Kidney epithelial cell (primary cell): ENCODE results near the gene LCN12. TPM values are rescaled to one million over a fixed set of nuclear protein-coding genes. Genes with fewer than 3 reads are reported as not detected.

Experiments
- DNase-seq: peaks from one replicate; pipeline ENCODE4 v3.0.0-alpha.2; 2010; ENCODE audit warnings: low read depth
- H3K27me3 ChIP-seq: 2 replicates; pipeline ENCODE4 v1.6.0; 2011; ENCODE audit warnings: low read length; ENCODE audit not compliant: control insufficient read depth, insufficient read depth
- H3K36me3 ChIP-seq: 2 replicates; pipeline ENCODE4 v1.5.1; 2011; ENCODE audit warnings: low read length; ENCODE audit not compliant: control insufficient read depth, insufficient read depth
- H3K4me3 ChIP-seq: 2 replicates; pipeline ENCODE4 v1.5.1; 2011; ENCODE audit warnings: low read depth, mild to moderate bottlenecking, control low read depth, low read length
- total RNA-seq: library from RNA; depleted of rRNA; stranded (reverse); fragments of >200 nt; gene quantifications from 2 replicates; pipeline ENCODE4 v1.2.3, GENCODE V29; 2015
- TF ChIP-seq, protein P1 (sequence below): IDR thresholded peaks from 2 replicates; pipeline ENCODE4 v1.5.1; 2011; ENCODE audit warnings: mild to moderate bottlenecking, moderate library complexity, low read length, control low read depth, inconsistent platforms; ENCODE audit not compliant: insufficient read depth, poor library complexity, severe bottlenecking

The LCN12 gene
- total RNA-seq, 1 donor from 2014 or later: 1.2 TPM

DNA sequence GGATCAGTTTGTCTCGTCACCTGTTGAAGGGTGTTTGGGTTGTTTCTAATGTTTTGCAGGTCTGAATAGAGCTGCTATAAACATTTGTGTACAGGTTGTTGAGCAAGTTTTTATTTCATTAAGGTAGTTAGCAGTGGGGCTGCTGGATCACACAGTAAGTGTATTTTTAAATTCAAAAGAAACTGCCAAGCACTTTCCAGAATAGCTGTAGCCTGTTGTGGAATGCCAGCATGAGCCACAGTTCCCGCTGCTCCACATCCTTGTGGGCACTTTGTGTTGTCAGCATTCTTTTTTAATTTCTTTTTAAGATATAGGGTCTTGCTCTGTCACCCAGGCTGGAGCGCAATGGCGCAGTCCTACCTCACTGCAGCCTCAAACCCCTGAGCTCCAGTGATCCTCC is 22.1 kb upstream of the LCN12 start:
- Histone ChIP-seq H3K4me3 (no peak overlapping the region), H3K36me3 (no peaks in the 10 kb centered on the region), H3K27me3 (no peaks in the 10 kb centered on the region)
- TF ChIP-seq, protein P1, sequence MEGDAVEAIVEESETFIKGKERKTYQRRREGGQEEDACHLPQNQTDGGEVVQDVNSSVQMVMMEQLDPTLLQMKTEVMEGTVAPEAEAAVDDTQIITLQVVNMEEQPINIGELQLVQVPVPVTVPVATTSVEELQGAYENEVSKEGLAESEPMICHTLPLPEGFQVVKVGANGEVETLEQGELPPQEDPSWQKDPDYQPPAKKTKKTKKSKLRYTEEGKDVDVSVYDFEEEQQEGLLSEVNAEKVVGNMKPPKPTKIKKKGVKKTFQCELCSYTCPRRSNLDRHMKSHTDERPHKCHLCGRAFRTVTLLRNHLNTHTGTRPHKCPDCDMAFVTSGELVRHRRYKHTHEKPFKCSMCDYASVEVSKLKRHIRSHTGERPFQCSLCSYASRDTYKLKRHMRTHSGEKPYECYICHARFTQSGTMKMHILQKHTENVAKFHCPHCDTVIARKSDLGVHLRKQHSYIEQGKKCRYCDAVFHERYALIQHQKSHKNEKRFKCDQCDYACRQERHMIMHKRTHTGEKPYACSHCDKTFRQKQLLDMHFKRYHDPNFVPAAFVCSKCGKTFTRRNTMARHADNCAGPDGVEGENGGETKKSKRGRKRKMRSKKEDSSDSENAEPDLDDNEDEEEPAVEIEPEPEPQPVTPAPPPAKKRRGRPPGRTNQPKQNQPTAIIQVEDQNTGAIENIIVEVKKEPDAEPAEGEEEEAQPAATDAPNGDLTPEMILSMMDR: no peak
- no peak for DNase-seq

DNA sequence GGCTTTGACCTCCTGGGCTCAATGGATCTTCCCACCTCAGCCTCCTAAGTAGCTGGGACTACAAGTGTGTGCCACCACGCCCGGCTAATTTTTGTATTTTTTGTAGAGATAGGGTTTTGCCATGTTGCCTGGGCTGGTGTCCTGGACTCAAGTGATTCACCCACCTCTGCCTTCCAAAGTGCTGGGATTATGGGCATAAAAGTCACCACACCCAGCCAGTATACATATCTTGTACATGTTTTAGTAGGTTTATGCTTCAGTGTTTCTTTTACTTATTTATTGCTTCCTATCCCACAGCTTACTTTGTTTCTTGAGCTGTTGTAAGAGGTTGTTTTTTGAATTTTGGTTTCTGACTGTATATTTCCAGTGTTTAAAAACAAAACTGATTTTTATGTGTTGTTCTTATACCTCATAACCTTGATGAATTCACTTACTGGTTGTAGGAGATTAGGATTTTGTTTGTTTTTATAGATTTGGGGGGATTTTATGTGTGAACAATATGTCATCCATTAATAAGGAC is 20.4 kb upstream of the LCN12 start:
- TF ChIP-seq, protein P1: no peak
- no peak for DNase-seq
- Histone ChIP-seq H3K27me3 (no peaks in the 10 kb centered on the region), H3K36me3 (no peaks in the 10 kb centered on the region), H3K4me3 (no peak overlapping the region)

DNA sequence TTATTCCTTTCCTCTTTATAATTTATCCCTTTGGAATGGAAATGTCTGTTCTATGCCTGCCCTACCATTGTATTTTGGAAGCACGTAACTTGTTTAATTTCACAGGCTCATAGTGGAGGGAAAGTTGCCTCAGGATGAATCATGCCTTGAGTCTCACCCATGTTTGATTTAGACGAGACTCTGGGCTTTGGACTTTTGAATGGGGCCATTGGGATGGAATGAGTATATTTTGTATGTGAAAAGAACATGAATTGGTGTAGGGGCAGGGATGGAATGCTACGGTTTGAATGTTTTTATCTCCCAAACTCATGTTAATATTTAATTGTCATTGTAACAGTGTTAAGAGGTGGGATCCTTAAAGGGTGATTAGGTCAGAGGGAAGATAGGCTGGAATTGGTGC is 17.8 kb upstream of the LCN12 start:
- TF ChIP-seq, protein P1: no peak
- DNase-seq: no peak

DNA sequence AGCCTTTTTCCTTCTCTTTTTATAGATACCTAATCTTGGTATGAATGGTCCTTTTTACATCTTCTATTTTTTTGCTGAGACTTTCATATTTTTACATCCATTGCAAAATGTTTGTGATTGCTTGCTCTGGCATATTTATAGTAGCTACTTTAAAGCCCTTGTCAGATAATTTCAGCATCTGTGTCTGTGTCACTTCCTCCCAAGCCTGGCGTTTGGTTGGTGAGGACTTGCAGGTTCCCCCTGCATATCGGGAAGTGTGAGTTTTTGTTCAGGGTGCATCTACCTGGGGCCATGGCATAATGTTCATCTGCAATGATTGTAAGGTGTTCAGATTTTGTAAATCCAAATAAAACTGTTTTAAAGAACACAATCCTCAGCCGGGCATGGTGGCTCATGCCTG is 16.4 kb upstream of the LCN12 start:
- TF ChIP-seq, protein P1: no peak
- Histone ChIP-seq H3K4me3 (no peak overlapping the region), H3K27me3 (no peaks in the 10 kb centered on the region), H3K36me3 (no peaks in the 10 kb centered on the region)
- DNase-seq: no peak

More for the DNA sequence above, 17.8 kb upstream of the LCN12 start:
- Histone ChIP-seq H3K4me3 (no peak overlapping the region), H3K27me3 (no peaks in the 10 kb centered on the region), H3K36me3 (no peaks in the 10 kb centered on the region)

DNA sequence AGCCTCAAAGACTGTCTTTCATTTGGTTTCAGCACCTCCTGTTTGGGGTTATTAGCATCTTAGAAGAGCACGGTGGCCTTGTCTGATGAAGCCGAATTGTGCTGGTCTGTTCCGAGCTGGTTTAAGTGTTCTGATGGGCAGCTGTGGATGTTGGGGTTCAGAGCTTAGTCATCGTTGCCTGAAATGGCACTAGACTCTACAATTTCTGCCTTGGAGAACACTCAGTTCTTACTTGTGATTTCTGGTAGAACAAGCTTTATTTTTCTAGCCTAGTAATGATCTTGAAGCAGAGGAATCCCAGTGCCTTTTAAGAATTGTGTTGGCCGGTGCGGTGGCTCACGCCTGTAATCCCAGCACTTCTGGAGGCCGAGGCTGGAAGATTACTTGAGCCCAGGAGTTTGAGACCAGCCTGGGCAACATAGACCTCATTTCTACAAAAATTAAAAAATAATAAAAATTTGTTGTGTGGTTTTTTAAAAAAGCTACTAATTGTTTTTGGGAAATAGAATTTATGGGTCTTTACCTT is 15.4 kb upstream of the LCN12 start:
- H3K36me3 ChIP-seq: peaks cover 1% of the 10 kb centered on the region
- no peak overlapping the region for H3K4me3 ChIP-seq
- no peaks in the 10 kb centered on the region for H3K27me3 ChIP-seq
- TF ChIP-seq, protein P1: no peak
- no peak for DNase-seq
